Large intestine (tissue), 3 donors: ENCODE results near the gene IFT172. TPM values are rescaled to one million over a fixed set of nuclear protein-coding genes. Genes with fewer than 3 reads are reported as not detected.
A peak's percentile ranks its signal among the peaks of the same experiment; 100 is the strongest.
"Not testable (repeated sequence)": the region's sequence is repeated elsewhere in the genome, so short reads cannot be mapped to it uniquely, and the experiment has no call there.

Source experiments
- DNase-seq, 2 donors: peaks; one replicate each; pipeline versions ENCODE4 v3.0.0 to v3.0.0-alpha.2; 2013
- H3K27ac ChIP-seq: one replicate; pipeline ENCODE4 v1.5.1; 2013; ENCODE audit warnings: low read length
- H3K27me3 ChIP-seq: 2 replicates; pipeline ENCODE4 v1.6.1; 2013; ENCODE audit warnings: low read length; ENCODE audit not compliant: control insufficient read depth, insufficient read depth
- H3K36me3 ChIP-seq: 2 replicates; pipeline ENCODE4 v1.6.1; 2013; ENCODE audit warnings: low read length; ENCODE audit not compliant: control insufficient read depth, insufficient read depth
- H3K4me1 ChIP-seq: one replicate; pipeline ENCODE4 v1.6.1; 2013; ENCODE audit warnings: low read length; ENCODE audit not compliant: control insufficient read depth, insufficient read depth
- H3K4me3 ChIP-seq: one replicate; pipeline ENCODE4 v1.5.1; 2013; ENCODE audit warnings: low read length
- H3K9me3 ChIP-seq: one replicate; pipeline ENCODE4 v1.6.1; 2013; ENCODE audit warnings: mild to moderate bottlenecking, low read depth, low read length, moderate library complexity; ENCODE audit not compliant: control insufficient read depth
- WGBS: methylation state at CpG from one replicate; pipeline ENCODE4 v1.1.5; 2013; ENCODE audit warnings: low lambda C conversion rate; ENCODE audit not compliant: insufficient coverage; 5-methylcytosine and 5-hydroxymethylcytosine counted together
- polyA plus RNA-seq: library from polyadenylated mRNA; unstranded; fragments of 120-200 nt; gene quantifications from one replicate; pipeline ENCODE4 v1.2.1, GENCODE V29; 2013

The IFT172 gene
- polyA plus RNA-seq, 1 donor = 30.7 TPM

DNA sequence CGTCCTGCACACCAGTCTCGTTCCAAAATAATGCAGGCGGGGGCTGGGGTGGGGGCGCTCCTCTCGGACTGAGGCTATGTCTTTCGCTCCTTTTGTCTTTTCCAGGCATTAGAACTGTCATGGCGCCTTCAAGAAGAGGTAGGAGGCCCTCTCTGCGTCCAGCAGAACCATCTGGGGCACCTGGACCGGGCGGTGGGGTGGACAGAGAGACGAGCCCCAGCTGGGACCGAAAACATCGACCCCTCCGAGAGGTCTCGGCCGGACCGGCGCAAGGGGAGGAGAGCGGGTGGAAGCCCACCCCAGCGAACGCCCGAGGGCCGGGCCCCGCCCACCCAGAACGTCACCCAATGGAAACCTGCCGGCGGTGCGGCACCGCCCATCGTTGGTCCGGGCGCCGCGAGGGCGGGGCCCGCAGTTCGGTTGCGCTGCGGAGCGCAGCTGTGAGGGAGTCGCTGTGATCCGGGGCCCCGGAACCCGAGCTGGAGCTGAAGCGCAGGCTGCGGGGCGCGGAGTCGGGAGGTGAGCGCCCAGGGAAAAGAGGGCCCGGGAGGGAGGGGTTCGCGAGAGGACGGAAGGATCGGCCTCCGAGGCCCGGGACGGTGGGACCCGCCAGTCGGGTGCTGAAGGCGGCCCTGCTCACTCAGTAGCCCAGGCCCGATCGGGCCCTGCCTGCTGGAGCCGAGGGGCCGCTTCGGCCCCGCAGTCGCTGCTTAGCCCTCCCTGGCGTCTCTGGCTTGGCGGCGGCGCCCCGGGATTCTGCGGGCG, 61.1 kb downstream of the IFT172 start, which contains the start of gene NRBP1:
NRBP1 (plus strand) TSS at position 419 of the 765 bp plus-strand sequence. CDS start 4,643 bp downstream, outside the sequence.
- Histone ChIP-seq H3K4me1 (peaks cover 5% of the 10 kb centered on the region), H3K9me3 (no peaks in the 10 kb centered on the region), H3K27ac (peak within 1 kb of the TSS; percentile 99), H3K4me3 (peak within 1 kb of the TSS; percentile 90), H3K27me3 (no peaks in the 10 kb centered on the region), H3K36me3 (peaks cover 5% of the 10 kb centered on the region)
- no CpG with 5 or more reads among the region's 75 CpGs for WGBS
- DNase-seq = peak; percentile 92 to 96

DNA sequence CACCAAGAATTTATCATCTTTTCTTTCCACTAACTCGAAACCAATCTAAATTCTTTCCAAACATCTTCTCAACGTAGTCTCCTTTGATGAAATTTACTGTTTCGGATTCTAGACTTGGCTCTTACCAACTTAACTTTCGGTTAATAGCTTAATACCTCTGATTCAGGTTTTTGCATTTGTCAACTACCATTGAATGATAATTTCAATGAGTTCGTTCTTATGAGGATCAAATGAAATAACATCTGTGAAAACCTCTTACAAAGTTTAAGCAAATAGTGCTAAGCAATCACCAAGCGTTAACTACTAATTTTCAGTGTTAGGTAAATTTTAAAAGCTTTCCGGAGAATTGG, 61.7 kb downstream of the IFT172 start:
- DNase-seq = no peak
- H3K36me3 ChIP-seq = no peaks in the 10 kb centered on the region
- no peaks in the 10 kb centered on the region for H3K9me3 ChIP-seq
- 7% methylated on average over 3 of the region's 7 CpGs for WGBS
- H3K4me1 ChIP-seq = peaks cover 5% of the 10 kb centered on the region
- peak overlapping the region; percentile 99 for H3K27ac ChIP-seq
- H3K27me3 ChIP-seq = no peaks in the 10 kb centered on the region
- H3K4me3 ChIP-seq = peak overlapping the region; percentile 90

DNA sequence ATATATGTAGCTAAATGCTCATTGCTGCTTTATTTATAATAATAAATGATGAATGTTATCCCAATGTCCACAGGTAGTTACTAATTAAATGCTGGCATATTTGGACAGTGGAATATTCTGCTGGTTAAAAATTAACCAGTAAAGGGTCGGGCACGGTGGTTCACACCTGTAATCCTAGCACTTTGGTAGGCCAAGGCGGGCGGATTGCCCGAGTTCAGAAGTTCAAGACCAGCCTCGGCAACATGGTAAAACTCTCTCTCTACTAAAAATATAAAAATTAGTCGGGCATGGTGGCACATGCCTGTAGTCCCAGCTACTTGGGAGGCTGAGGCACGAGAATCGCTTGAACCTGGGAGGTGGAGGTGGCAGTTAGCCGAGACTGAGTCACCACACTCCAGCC, 64.5 kb downstream of the IFT172 start:
- not testable (repeated sequence) for H3K4me3 ChIP-seq, DNase-seq

DNA sequence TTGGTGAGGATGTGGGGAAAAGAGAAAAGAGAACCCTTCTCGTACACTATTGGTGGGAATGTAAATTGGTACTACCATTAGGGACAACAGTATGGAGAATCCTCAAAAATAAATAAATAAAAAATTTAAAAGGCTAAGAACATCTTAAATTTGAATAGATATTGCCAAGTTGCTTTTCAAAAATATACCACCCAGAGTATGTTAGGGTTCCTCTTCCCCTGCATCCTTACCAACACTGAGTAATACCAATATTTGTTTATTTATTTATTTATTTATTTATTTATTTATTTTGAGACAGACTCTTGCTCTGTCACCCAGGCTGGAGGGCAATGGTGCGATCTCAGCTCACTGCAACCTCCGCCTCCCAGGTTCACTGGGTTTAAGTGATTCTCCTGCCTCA, 66.6 kb downstream of the IFT172 start:
- Histone ChIP-seq H3K36me3 (no peaks in the 10 kb centered on the region), H3K9me3 (no peaks in the 10 kb centered on the region), H3K4me1 (peaks cover 5% of the 10 kb centered on the region), H3K4me3 (no peak overlapping the region), H3K27ac (no peak overlapping the region), H3K27me3 (no peaks in the 10 kb centered on the region)
- WGBS = 100% methylated on average over 1 of the region's 3 CpGs
- DNase-seq = no peak

More for the DNA sequence above, 64.5 kb downstream of the IFT172 start:
- not testable (repeated sequence) for H3K27me3 ChIP-seq, H3K9me3 ChIP-seq, H3K36me3 ChIP-seq, H3K4me1 ChIP-seq, H3K27ac ChIP-seq
- no CpG with 5 or more reads among the region's 10 CpGs for WGBS

DNA sequence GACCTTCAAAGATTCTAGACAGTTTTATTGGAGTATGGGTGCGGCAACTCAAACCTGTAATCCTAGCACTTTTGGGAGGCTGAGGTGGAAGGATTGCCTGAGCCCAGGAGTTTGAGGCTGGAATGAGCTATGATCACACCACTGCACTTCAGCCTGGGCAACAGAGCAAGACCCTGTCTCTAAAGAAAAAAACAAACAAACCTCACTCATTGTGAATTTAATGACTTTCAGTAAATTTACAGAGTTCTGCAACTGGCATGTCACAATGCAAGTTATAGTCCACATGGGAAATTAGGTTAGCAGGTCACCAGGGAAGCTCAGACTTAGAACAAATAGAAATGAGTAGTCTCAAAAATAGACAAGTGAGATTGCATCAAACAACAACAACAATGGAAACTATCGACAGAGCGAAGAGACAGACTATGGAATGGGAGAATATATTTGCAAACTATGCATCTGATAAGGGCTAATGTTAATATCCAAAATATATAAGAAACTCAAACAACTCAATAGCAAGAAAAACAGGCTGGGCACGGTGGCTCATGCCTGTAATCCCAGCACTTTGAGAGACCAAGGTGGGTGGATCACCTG, 67.8 kb downstream of the IFT172 start:
- WGBS = no CpG with 5 or more reads among the region's 4 CpGs
- no peak for DNase-seq
- Histone ChIP-seq H3K9me3 (no peaks in the 10 kb centered on the region), H3K27ac (no peak overlapping the region), H3K27me3 (no peaks in the 10 kb centered on the region), H3K4me3 (no peak overlapping the region), H3K4me1 (peaks cover 5% of the 10 kb centered on the region), H3K36me3 (no peaks in the 10 kb centered on the region)

DNA sequence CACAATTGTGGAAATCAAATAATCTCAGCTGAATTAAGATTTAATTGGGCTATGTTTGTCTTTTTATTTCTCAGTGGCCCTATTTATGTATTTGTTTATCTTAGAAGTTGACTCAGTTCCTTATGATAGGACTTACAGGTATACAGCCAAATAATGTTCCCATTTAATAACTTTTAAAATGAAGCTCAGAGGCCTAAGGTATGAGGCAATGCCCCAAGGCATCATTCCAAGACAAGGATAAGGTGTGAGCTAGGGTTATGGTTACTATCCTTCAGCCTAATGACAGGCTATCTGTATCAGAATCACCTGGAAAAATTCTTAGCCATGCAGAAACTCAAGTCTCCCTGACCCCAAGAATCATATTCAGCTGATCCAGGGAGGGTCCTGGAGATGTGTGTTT, 68.5 kb downstream of the IFT172 start:
- no peak for DNase-seq
- H3K27ac ChIP-seq = no peak overlapping the region
- no peaks in the 10 kb centered on the region for H3K36me3 ChIP-seq
- H3K9me3 ChIP-seq = no peaks in the 10 kb centered on the region
- H3K27me3 ChIP-seq = no peaks in the 10 kb centered on the region
- no peak overlapping the region for H3K4me3 ChIP-seq
- peaks cover 5% of the 10 kb centered on the region for H3K4me1 ChIP-seq

DNA sequence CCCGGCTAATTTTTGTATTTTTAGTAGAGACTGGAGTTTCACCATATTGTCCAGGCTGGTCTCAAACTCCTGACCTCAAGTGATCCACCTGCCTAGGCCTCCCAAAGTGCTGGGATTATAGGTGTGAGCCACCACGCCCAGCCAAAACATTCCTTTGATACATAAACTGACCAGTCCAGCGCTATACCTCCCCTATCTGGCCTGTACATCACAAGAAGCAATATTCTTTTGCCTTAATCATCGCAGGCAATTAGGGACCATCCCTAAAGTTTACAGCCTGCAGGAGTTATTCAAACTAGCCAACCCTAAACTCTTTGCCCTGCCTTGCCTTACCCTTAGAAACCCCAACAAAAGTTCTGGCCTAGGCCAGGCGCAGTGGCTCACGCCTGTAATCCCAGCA, 73.4 kb downstream of the IFT172 start:
- H3K4me3 ChIP-seq = no peak overlapping the region
- no CpG with 5 or more reads among the region's 6 CpGs for WGBS
- no peaks in the 10 kb centered on the region for H3K36me3 ChIP-seq
- H3K27me3 ChIP-seq = no peaks in the 10 kb centered on the region
- H3K9me3 ChIP-seq = no peaks in the 10 kb centered on the region
- H3K27ac ChIP-seq = no peak overlapping the region
- H3K4me1 ChIP-seq = no peaks in the 10 kb centered on the region
- no peak for DNase-seq

DNA sequence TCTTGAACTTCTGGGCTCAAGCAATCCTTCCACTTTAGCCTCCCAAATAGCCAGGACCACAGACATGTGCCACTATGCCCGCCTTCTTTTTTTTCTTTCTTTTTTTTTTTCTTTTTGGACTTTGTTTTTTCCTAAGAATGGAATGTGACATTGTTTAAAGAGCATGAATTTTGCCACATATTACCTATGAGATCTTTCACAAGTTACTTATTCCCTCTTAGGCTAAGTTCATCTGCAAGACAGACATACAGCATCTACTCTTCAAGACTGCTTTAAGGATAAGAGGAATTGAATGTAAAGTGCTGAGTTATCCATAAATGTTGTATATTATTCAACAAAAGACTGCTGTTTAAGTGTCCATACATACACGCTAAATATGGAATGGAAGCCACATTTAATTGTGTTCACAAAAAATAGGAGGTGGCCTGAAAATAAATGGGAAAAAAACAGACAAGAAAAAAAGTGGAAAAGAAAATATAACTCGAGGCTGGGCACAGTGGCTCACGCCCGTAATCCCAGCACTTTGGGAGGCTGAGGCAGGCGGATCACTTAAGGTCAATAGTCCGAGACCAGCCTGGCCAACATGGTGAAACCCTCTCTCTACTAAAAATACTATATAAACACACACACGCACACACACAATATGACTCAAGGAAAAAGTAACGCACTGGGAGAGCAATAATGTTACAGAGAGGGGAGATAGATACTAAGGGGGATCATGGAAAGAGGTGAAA, 77.0 kb downstream of the IFT172 start:
- Histone ChIP-seq H3K4me3 (no peak overlapping the region), H3K36me3 (no peaks in the 10 kb centered on the region), H3K9me3 (no peaks in the 10 kb centered on the region), H3K27ac (no peak overlapping the region), H3K27me3 (no peaks in the 10 kb centered on the region), H3K4me1 (peaks cover 6% of the 10 kb centered on the region)
- DNase-seq = peak in 1 of 2 donors; percentile 20
- WGBS = 66% methylated on average over 5 of the region's 9 CpGs

DNA sequence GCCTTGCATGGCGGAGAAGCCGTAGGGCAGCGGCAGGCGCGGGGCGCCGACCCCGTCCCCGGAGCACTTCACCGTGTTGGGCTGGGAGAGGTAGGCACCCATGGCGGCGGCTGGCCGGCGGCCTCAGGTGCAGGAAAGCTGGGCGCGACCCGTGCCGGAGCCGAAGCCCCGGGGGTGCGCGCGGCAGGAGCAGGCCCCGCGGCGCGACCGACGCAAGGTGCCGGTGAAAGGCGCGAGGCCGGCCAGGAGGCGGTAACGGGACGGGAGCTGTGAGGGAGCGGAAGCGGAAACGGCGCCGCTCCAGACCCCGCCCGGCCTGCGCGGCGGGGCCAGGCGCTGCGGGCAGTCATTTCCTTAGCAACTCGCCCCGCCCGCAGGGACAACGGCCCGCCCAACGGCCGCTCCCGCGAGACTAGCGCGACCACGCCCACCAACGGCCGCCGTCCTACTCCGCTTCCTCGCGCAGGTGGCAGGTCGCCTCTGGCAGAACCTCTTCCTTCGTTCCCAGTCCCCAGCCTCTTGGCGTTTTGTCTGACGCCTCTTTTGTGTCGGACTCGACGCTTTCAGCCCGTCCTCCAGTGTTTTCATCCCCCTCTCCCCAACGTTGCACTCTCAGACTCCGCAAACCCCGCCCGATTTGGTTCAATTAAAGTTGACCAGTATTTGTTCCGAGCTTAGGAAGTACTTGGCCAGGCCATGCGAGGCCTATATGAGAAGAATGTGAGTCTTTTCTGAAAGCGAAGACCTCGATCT, 80.0 kb downstream of the IFT172 start, which contains the start of gene PPM1G:
PPM1G (minus strand) TSS at position 271 of the 753 bp plus-strand sequence; CDS start at position 102, 169 bp downstream.
- Histone ChIP-seq H3K36me3 (no peaks in the 10 kb centered on the region), H3K27me3 (no peaks in the 10 kb centered on the region)

More for the DNA sequence above, 80.0 kb downstream of the IFT172 start, which contains the start of gene PPM1G:
- Histone ChIP-seq H3K4me1 (peaks cover 6% of the 10 kb centered on the region), H3K9me3 (no peaks in the 10 kb centered on the region), H3K4me3 (peak within 1 kb of the TSS; percentile 79), H3K27ac (peak within 1 kb of the TSS; percentile 92)
- WGBS = 0% methylated on average over 1 of the region's 82 CpGs
- peak; percentile 95 to 97 for DNase-seq
